Body of pancreas (tissue), 4 donors: ENCODE data around the gene BMPER.

Experiments
- CTCF ChIP-seq, 7 experiments: fragments of 450-650 bp in 4 of 7; fragments of 200-600 bp in 3 of 7; sonication (generic) in 3 of 7; IDR thresholded peaks; one replicate each; pipeline ENCODE4 v1.5.1; 2016 to 2019; ENCODE audit warnings: antibody characterized with exemption in 7 of 7
- POLR2A ChIP-seq, 3 donors: fragments of 450-650 bp; IDR thresholded peaks; one replicate each; pipeline ENCODE4 v1.6.1; 2016; ENCODE audit warnings: antibody characterized with exemption in 3 of 3, mild to moderate bottlenecking in 2 of 3

GRCh38 chr7:33922820-33923219, 17.5 kb downstream of the BMPER start:
- no peak for TF ChIP-seq CTCF (IDR thresholded peaks at IDR 0.05)
- TF ChIP-seq POLR2A (IDR thresholded peaks at IDR 0.05) = no peak
